T-cell (primary cell): Measurements from ENCODE around the gene DNM3. TPM values are rescaled to one million over a fixed set of nuclear protein-coding genes. Genes with fewer than 3 reads are reported as not detected.

Source experiments
- ATAC-seq, 4 experiments: fragments of 200-7000 bp in 3 of 4; fragments of 150-1000 bp in 1 of 4; cut with Tn5 transposase; replicated peaks in 1 of 4; 1 replicate in 3 of 4; 2 replicates in 1 of 4; pipeline ENCODE4 v1.10.0; 2021; ENCODE audit warnings: moderate library complexity in 3 of 4, mild to moderate bottlenecking in 2 of 4, moderate number of reproducible peaks in 1 of 4
- CTCF ChIA-PET, 2 donors: fragments of 300-600 bp; sonication (Branson Sonifier 250); formaldehyde crosslinking; loops; one replicate each; lab custom pipeline; 2022; ENCODE audit warnings: antibody characterized with exemption in 2 of 2; lab: Charles Lee
- POLR2A ChIA-PET, 2 donors: fragments of 300-600 bp; sonication (Branson Sonifier 250); formaldehyde crosslinking; loops; one replicate each; lab custom pipeline; 2022; ENCODE audit warnings: antibody characterized with exemption in 2 of 2; lab: Charles Lee
- DNase-seq, 35 experiments: peaks; one replicate each; pipeline versions ENCODE4 v3.0.0 to v3.0.0-alpha.2; 2013 to 2023
- H3K27ac ChIP-seq: one replicate; pipeline ENCODE4 v1.5.1; 2013; ENCODE audit warnings: low read length
- H3K27me3 ChIP-seq, 2 experiments: replicated peaks in 1 of 2; 1 replicate in 1 of 2; 2 replicates in 1 of 2; pipeline versions ENCODE4 v1.6.1 to v1.7.0; 2013; ENCODE audit warnings: low read length in 1 of 2, mixed read lengths in 1 of 2; ENCODE audit not compliant: control insufficient read depth in 2 of 2, insufficient read depth in 2 of 2; ENCODE audit errors: extremely low read depth in 1 of 2
- H3K36me3 ChIP-seq, 2 donors: 1 replicate in 1 of 2; 2 replicates in 1 of 2; pipeline versions ENCODE4 v1.6.1 to v1.7.0; 2013; ENCODE audit warnings: low read length in 1 of 2; ENCODE audit not compliant: control insufficient read depth in 2 of 2, insufficient read depth in 1 of 2; ENCODE audit errors: extremely low read depth in 1 of 2
- H3K4me1 ChIP-seq, 2 experiments: 1 replicate in 1 of 2; 2 replicates in 1 of 2; pipeline versions ENCODE4 v1.6.1 to v1.7.0; 2013; ENCODE audit warnings: low read length in 2 of 2, mixed read lengths in 1 of 2; ENCODE audit not compliant: insufficient read depth in 2 of 2, control insufficient read depth in 1 of 2; ENCODE audit errors: extremely low read depth in 1 of 2
- H3K4me3 ChIP-seq, 2 donors: 1 replicate in 1 of 2; 2 replicates in 1 of 2; pipeline versions ENCODE4 v1.5.1 to v1.7.0; 2013; ENCODE audit warnings: mild to moderate bottlenecking in 2 of 2, low read length in 1 of 2, moderate library complexity in 1 of 2; ENCODE audit not compliant: control insufficient read depth in 1 of 2; ENCODE audit errors: extremely low read depth in 1 of 2
- H3K9me3 ChIP-seq: 2 replicates; pipeline ENCODE4 v1.7.0; 2013
- H3K27ac Mint-ChIP-seq, 2 donors: one replicate each; pipeline ENCODE4 v1.8.0; 2020 to 2021; ENCODE audit warnings: mild to moderate bottlenecking in 2 of 2, mixed read lengths in 2 of 2
- H3K27me3 Mint-ChIP-seq, 2 donors: one replicate each; pipeline ENCODE4 v1.8.0; 2021 to 2022; ENCODE audit warnings: mixed read lengths in 2 of 2
- H3K36me3 Mint-ChIP-seq: one replicate; pipeline ENCODE4 v1.8.0; 2021; ENCODE audit warnings: mixed read lengths
- H3K4me1 Mint-ChIP-seq, 3 donors: one replicate each; pipeline ENCODE4 v1.8.0; 2020 to 2022; ENCODE audit warnings: mixed read lengths in 3 of 3, mild to moderate bottlenecking in 1 of 3
- H3K4me3 Mint-ChIP-seq, 3 donors: one replicate each; pipeline ENCODE4 v1.8.0; 2020 to 2022; ENCODE audit warnings: mild to moderate bottlenecking in 3 of 3, mixed read lengths in 3 of 3, moderate library complexity in 3 of 3
- H3K9me3 Mint-ChIP-seq, 3 donors: one replicate each; pipeline ENCODE4 v1.8.0; 2020 to 2022; ENCODE audit warnings: mixed read lengths in 3 of 3
- WGBS: methylation state at CpG from one replicate; pipeline ENCODE4 v1.1.5; 2013; ENCODE audit warnings: missing lambda C conversion rate; ENCODE audit not compliant: insufficient coverage; 5-methylcytosine and 5-hydroxymethylcytosine counted together
- total RNA-seq, 35 experiments: library from RNA in 6 of 35; stranded (reverse) in 6 of 35; fragments of 120-200 nt in 1 of 35; gene quantifications; one replicate each; pipeline versions ENCODE4 v1.2.1 to v1.2.4 and lab custom pipeline; 2013 to 2026

Gene DNM3
- total RNA-seq, 5 donors from 2014 or later (not counting 1 experiment from before 2014, with no cell fraction given) = 2.0 to 2.8 (median 2.4) TPM

DNA sequence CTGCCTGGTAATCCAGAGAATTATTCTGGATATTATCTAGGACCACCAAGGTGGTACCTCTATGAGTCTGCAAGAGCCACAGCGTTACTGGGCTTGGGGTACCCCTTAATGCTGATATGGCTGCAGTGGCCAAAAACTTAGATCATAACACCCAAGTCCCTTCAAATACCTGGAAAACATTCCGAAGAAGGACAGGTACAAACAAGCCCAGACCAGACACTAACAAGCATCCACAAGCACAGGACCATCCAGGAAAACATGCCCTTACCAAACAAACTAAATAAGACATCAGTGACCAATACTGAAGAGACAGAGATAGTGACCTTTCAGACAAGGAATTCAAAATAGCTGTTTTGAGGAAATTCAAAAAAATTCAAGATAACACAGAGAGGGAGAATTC, 582.0 kb downstream of the DNM3 start:
- Mint-ChIP-seq H3K4me1 (peaks cover 15 to 21% (median 17%) of the 10 kb centered on the region in 3 donors), H3K27me3 (no peaks in the 10 kb centered on the region), H3K27ac (no peak overlapping the region), H3K4me3 (no peak overlapping the region), H3K36me3 (peaks cover 4% of the 10 kb centered on the region), H3K9me3 (no peaks in the 10 kb centered on the region)
- DNase-seq = no peak
- no peak overlapping the region for H3K27ac ChIP-seq
- peaks cover 17 to 44% of the 10 kb centered on the region in 2 experiments for H3K4me1 ChIP-seq
- H3K27me3 ChIP-seq = no peaks in the 10 kb centered on the region
- no peaks in the 10 kb centered on the region for H3K9me3 ChIP-seq
- ATAC-seq = no peak
- POLR2A ChIA-PET = interaction anchor here in 1 of 2 donors (0.6 kb wide), 1 partner anchor 20 kb away, joined by 3 read pairs; no protein-coding TSS in a partner anchor
- CTCF ChIA-PET = no interaction called here
- WGBS = 100% methylated on average over 2 of the region's 2 CpGs
- no peak overlapping the region for H3K4me3 ChIP-seq
- no peaks in the 10 kb centered on the region for H3K36me3 ChIP-seq

DNA sequence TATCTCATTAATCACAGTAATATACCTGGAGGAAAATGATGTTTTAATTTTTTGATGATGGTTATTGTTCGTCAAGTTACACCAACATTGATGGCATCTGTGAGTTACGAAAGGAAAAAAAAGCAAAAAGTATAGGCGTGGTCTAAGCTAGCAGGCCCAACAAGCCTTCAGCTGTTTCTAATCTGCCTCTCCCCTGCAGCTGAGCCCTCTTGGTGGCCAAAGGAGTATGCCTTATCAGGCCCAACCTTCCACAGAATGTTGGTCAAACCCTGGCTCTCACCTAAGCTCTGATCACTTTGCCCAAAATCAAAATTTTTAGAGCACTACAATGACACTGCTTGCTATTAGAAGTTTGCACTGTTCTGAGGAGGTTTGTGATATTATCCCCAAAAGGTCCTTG, 584.0 kb downstream of the DNM3 start:
- Histone ChIP-seq H3K36me3 (no peaks in the 10 kb centered on the region), H3K27me3 (no peaks in the 10 kb centered on the region), H3K9me3 (no peaks in the 10 kb centered on the region), H3K4me1 (peaks cover 24 to 52% of the 10 kb centered on the region in 2 experiments), H3K27ac (no peak overlapping the region), H3K4me3 (no peak overlapping the region)
- ChIA-PET CTCF (interaction anchor here (0.7 to 1.1 kb wide), 2 partner anchors 21 to 302 kb away, joined by 3 read pairs; no protein-coding TSS in a partner anchor), POLR2A (no interaction called here)
- 95% methylated on average over 2 of the region's 3 CpGs for WGBS
- ATAC-seq = no peak
- Mint-ChIP-seq H3K27me3 (no peaks in the 10 kb centered on the region), H3K9me3 (no peaks in the 10 kb centered on the region), H3K4me3 (no peak overlapping the region), H3K4me1 (peaks cover 15 to 29% (median 25%) of the 10 kb centered on the region in 3 donors), H3K36me3 (peaks cover 4% of the 10 kb centered on the region), H3K27ac (no peak overlapping the region)
- no peak for DNase-seq

DNA sequence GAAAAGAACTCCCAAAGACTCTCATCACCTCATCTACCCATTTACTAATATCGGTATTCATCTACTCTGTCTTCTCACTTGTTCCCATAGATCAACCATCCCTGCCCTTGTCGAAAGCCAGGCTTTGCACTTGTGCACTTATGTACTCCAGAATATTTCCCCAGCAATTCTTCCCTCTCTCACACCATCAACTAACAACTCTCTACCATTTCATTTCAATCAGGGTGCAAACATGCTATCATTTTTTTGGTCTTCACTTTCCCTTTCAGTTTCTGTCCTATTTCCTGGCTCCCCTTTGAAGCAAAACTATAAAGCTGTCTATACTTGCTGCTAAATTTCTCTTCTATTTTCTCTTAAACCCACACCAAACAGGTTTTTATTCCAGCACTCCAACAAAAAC, 585.9 kb downstream of the DNM3 start:
- Mint-ChIP-seq H3K4me1 (peaks cover 17 to 35% (median 30%) of the 10 kb centered on the region in 3 donors), H3K27me3 (no peaks in the 10 kb centered on the region), H3K4me3 (no peak overlapping the region), H3K27ac (no peak overlapping the region), H3K36me3 (no peaks in the 10 kb centered on the region), H3K9me3 (no peaks in the 10 kb centered on the region)
- Histone ChIP-seq H3K27ac (peak overlapping the region; percentile 46), H3K27me3 (no peaks in the 10 kb centered on the region), H3K4me1 (peaks cover 36 to 59% of the 10 kb centered on the region in 2 experiments), H3K9me3 (no peaks in the 10 kb centered on the region), H3K36me3 (no peaks in the 10 kb centered on the region), H3K4me3 (peak overlapping the region in 1 of 2 donors; percentile 4)
- DNase-seq (peak in 1 of 35 experiments; percentile 46), ATAC-seq (peak; percentile 36 to 58 (median 40))
- ChIA-PET POLR2A (no interaction called here), CTCF (interaction anchor here (1.1 to 5.7 kb wide), 4 partner anchors 16 to 32 kb away, joined by 5 to 42 read pairs (median 5); partner anchors contain the start of gene PIGC (in 1 of the 2))
- 65% methylated on average over 2 of the region's 2 CpGs for WGBS

DNA sequence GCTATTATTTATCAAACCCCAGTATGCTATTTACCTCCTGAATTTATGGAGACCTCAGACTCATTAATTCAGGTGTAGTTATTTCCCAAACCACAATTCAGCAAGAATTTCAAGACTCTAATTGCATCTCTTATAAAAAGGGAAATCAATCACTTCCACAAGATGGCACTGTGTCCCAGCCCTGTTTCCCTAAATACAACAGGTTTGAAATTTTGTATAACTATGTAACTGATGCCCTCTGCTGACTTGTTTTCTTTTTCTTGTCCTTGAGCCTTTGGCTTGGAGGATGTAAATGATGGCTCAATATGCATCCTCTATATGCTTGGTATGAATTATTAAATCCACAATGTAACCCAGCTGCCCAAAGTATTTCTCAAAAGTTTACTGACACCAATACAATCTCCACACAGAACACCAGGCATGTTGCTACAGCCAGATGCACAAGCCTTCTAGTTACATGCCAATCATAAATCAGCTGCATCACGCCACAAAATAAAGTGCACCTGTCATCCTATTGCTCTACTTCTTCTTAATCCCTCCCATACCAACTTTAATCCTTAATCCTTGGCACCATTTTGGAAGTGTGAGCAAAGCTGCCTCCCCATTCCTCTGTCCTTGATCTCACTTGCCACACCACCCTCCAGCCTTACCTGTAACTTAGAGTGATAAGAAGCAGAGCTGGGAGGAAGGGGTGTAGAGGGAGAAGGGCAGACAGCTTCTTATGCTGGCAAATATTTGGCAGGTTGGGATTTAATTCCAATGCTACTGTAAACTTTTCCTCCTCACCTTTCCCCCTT, 588.2 kb downstream of the DNM3 start:
- Mint-ChIP-seq H3K36me3 (peaks cover 6% of the 10 kb centered on the region), H3K9me3 (no peaks in the 10 kb centered on the region), H3K27ac (peak overlapping the region; percentile 65 to 84), H3K27me3 (no peaks in the 10 kb centered on the region), H3K4me1 (peaks cover 40 to 52% (median 50%) of the 10 kb centered on the region in 3 donors), H3K4me3 (no peak overlapping the region)
- WGBS = 100% methylated on average over 1 of the region's 1 CpG
- Histone ChIP-seq H3K27ac (no peak overlapping the region), H3K36me3 (no peaks in the 10 kb centered on the region), H3K9me3 (no peaks in the 10 kb centered on the region), H3K4me3 (no peak overlapping the region), H3K27me3 (no peaks in the 10 kb centered on the region), H3K4me1 (peaks cover 40 to 62% of the 10 kb centered on the region in 2 experiments)
- POLR2A ChIA-PET = interaction anchor here in 1 of 2 donors (0.6 kb wide), 1 partner anchor 931 kb away, joined by 5 read pairs; no protein-coding TSS in a partner anchor
- CTCF ChIA-PET = interaction anchor here (0.6 to 5.7 kb wide), 10 partner anchors 10 to 645 kb away, joined by 3 to 42 read pairs (median 4); partner anchors contain the start of gene PIGC (in 1 of the 2)
- ATAC-seq (peak; percentile 51 to 76 (median 62)), DNase-seq (peak in 28 of 35 experiments; percentile 16 to 81 (median 40))

DNA sequence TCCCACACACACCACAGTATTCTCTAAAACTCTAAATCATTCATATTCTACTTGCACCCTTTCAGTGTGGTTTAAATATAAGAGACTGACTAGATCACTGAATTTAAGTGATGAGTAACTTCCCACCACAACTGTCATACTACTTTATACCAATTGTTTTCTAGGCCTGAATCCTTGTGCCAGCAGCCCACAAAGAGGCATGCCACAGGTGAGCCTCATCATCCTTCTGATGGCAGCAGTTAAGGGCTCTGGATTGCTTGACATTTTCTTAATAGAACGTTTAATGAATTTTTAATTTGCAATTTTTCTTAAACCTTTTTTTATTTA, 588.8 kb downstream of the DNM3 start:
- ChIA-PET POLR2A (no interaction called here), CTCF (interaction anchor here (0.6 to 5.7 kb wide), 5 partner anchors 12 to 645 kb away, joined by 3 to 42 read pairs (median 3); partner anchors contain the start of gene PIGC (in 1 of the 2))
- Histone ChIP-seq H3K4me3 (no peak overlapping the region), H3K4me1 (peaks cover 40 to 62% of the 10 kb centered on the region in 2 experiments), H3K27ac (no peak overlapping the region), H3K27me3 (no peaks in the 10 kb centered on the region), H3K36me3 (no peaks in the 10 kb centered on the region), H3K9me3 (no peaks in the 10 kb centered on the region)
- Mint-ChIP-seq H3K36me3 (peaks cover 6% of the 10 kb centered on the region), H3K4me3 (no peak overlapping the region), H3K4me1 (peaks cover 42 to 52% (median 50%) of the 10 kb centered on the region in 3 donors), H3K27me3 (no peaks in the 10 kb centered on the region), H3K27ac (peak overlapping the region; percentile 65 to 84), H3K9me3 (no peaks in the 10 kb centered on the region)
- DNase-seq = no peak
- no CpG with 5 or more reads among the region's 1 CpG for WGBS
- ATAC-seq = no peak

DNA sequence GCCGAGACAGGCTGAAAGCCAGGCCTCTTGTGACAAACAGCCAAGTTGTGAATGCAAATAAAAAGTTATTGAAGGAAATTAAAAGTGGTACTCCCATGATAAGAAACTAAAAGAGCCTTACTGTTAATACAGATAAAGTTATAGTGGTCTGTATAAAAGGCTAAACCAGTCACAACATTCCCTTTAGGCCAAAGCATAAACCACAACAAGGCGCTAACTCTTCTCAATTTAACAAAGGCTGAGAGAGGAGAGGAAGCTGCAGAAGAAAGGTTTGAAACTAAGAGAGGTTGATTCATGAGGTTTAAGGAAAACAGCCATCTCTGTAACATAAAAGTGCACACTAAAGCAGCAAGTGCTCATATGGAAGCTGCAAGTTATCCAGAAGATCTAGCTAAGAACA, 589.9 kb downstream of the DNM3 start:
- CTCF ChIA-PET = interaction anchor here (0.6 to 5.7 kb wide), 12 partner anchors 10 to 429 kb away, joined by 3 to 42 read pairs (median 4); partner anchors contain the start of genes C1orf105 (in 1 of the 2) and PIGC (in 1 of the 2)
- Histone ChIP-seq H3K4me3 (no peak overlapping the region), H3K27me3 (no peaks in the 10 kb centered on the region), H3K27ac (peak overlapping the region; percentile 53), H3K36me3 (no peaks in the 10 kb centered on the region), H3K4me1 (peaks cover 40 to 60% of the 10 kb centered on the region in 2 experiments), H3K9me3 (no peaks in the 10 kb centered on the region)
- Mint-ChIP-seq H3K9me3 (no peaks in the 10 kb centered on the region), H3K27me3 (no peaks in the 10 kb centered on the region), H3K36me3 (peaks cover 13% of the 10 kb centered on the region), H3K27ac (peak overlapping the region; percentile 93 to 94), H3K4me3 (peak overlapping the region; percentile 15 to 64 (median 28)), H3K4me1 (peaks cover 46 to 55% (median 53%) of the 10 kb centered on the region in 3 donors)
- WGBS = no CpG with 5 or more reads among the region's 2 CpGs
- peak; percentile 16 to 47 (median 32) for ATAC-seq
- no peak for DNase-seq
- POLR2A ChIA-PET = interaction anchor here in 1 of 2 donors (1.0 kb wide), 1 partner anchor 294 kb away, joined by 3 read pairs; no protein-coding TSS in a partner anchor
